HG03565 (cell line): ENCODE measurements around the gene ZDHHC22.
A peak's percentile ranks its signal among the peaks of the same experiment; 100 is the strongest.

ENCODE experiments used
- ATAC-seq: cut with Tn5 transposase; IDR thresholded peaks from one replicate; pipeline ENCODE4 v1.9.1; 2021; ENCODE audit warnings: mild to moderate bottlenecking, moderate library complexity; ENCODE audit not compliant: unreplicated experiment

ZDHHC22 gene

GRCh38 chr14:77106666-77107065, 34.9 kb downstream of the ZDHHC22 start:
- ATAC-seq = no peak

DNA sequence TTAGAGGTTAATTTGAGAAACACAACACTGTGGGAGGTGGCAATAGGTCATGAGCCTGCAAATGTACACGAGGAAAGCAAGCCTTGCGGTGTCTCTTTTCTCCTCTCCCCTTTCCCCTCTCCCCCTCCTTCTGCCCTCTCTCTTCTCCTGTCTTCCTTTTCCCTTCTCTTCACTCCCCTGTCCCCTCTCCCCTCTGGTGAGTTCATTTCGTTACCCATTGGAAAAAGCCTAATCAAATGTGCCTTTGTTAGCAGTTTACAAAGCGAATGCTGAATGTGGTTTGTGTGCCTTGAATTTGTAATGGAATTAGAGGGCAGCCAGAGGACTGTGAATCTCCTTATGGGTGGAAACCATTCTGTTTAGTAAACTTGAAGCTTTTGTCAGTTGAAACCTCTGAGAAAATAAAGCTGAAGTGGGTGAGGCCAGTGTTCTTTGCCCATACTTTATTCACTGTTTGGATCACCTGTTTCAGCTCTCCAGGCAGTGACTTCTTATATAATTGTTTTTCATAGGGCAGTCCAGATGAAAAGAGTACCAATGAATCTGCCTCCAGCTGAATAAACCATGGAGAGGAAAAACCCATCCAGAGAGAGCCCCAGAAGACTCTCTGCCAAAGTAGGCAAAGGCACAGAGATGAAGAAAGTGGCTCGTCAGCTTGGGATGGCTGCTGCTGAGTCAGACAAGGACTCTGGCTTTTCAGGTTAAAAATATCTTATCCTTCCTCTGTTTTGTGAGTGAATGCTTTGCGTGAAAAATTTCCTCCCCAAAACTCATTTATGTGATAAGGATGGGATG, 36.2 kb downstream of the ZDHHC22 start:
- ATAC-seq = no peak

GRCh38 chr14:77104393-77104792, 37.2 kb downstream of the ZDHHC22 start:
- ATAC-seq = no peak

DNA sequence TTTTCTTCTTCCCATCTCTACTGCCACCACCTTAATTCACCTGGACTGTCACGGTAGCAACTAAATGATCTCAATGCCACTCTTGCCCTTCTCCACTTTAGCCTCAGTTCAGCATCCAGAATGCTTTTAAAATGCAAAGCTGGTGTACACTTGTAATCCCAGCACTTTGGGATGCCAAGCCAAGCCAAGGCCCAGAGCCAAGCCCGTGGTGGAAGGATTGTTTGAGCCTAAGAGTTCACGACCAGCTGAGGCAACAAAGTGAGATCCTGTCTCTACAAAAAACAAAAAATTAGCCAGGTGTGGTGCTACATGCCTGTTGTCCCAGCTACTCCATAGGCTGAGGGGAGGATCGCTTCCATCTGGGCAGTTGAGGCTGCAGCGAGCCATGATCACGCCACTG, 37.6 kb downstream of the ZDHHC22 start:
- no peak for ATAC-seq

DNA sequence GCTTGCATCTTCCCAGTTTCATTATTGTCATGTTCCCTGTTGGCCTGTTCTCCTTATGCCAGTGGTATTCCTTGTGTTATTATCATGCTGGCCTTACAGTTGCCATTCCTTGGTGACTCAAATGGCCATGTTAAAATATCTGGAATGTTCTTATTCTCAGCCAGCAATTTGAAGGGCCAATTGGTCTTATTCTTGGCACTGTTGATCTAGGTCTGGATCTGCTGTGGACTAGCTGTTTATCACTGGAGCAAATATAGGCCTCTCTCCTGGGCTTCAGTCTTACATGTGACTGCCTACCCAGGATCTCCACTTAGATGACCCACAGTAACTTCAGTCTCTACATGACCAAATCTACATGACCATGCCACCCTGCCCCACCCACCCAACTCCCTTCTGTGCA, 38.1 kb downstream of the ZDHHC22 start:
- no peak for ATAC-seq

DNA sequence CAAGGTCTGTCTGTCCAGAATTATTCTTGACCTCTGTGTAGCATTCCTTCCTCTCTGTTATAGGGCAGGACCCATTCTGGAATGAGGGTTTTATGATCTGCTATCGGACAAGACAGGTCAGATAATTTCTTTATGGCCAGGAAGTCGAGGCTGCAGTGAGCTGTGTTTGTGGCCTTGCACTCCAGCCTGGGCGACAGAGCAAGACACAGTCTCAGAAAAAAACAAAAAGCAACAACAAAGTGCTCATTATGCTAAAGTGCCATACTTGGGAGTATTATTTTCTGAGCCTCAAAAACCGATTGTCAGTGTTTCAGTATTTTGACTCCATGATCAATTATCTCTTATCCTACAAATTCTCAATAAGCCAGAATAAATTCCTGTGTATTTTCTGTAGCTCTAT, 39.4 kb downstream of the ZDHHC22 start:
- ATAC-seq = no peak

DNA sequence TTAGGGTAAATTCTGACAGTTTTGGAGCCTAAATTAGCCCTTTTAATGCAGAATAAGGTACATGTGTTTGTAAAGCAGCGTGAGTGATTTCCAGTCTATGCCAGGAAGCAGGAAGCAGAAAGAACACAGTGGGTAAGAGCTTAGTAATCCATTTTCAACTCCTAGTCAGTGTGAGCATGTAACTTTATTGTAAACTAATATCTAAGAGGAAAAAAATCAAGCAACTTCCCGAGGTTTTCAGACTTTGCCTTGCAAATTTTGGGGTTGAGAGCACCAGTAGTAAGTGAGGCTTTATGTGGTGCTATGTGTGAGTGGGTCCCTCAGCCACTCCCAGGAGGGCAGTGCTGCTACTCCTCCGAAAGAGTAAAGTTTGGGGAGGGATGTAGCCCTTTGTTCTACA, 40.6 kb downstream of the ZDHHC22 start:
- ATAC-seq = no peak

GRCh38 chr14:77099425-77100167, 42.0 kb downstream of the ZDHHC22 start:
- ATAC-seq = no peak

DNA sequence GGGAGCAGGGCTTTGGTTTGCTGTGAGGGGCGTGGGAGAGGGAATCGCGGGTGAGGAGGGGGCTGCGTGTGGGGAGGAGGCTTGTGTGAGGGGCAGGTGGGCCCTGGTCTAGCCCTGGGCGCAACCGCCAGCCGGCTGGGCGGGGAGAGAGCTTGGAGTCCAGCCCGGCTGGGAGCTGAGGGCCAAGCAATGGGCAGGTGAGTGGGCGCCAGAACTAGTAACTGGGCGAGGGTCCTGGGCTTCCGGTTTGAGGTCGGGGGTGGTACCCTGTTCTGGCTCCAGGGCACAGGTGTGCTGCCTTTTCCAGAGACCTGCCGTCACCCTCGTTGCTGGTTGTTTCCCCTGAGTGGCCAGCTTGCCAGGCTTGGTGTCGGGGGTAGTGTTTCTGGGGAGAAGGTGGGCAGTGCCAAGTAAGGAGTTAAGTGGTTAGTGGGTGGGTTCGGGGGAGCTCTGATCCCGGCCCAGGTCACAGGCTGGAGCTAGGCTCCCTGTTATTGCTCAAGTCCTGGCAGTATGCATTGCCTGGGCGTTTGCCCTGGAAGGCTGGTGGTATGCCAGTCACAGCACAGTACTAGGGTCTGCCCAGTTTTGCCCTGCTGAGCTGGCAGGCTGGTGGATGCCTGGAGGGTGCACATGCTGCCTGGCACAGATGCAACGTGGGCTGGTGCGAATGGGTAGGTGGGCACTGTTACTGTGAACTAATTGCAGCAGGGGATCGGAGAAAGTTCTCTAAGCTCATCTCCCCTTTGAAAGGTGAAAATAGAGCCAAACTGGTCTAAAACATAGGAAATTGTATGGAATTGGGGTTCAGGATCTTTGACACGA, 42.9 kb downstream of the ZDHHC22 start:
- no peak for ATAC-seq

DNA sequence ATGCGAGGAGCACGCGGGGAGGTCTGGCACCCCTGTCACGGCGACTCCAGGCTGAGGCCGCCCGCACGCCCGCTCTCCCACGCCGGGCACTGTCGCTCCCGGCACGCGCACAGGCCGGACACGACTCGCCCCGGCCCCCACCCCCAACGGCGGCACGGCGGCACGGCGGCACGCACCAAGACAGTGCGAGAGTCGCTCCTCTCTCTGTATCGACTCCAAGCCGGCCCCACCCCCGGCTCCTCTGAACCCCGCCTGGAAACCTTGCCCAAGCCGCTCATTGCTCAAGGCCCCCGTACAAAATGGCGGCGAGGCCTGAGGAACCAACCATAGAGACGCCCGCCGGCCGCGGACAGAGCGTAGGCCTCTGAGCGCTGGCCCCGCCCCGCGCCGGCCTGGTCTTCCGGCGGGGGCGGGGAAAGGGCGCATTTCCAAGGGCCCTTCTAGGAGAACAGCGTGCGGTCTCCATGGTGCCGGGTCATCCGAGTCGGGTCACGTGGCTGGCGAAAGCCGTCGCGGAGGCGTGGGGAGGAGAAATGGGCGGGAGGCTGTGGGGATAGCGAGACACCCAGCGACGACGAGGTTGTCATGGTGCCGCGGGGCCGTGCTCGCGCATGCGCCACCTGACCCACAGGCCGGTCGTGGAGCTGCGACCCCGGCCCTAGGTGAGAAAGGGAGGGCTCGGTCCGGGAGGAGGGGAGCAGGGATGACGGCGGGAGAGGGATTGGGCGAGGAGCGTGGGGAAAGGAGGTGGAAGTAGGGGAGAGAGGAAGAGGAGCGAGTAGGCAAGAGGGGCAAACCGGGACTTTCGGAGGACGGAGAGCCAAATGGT, 43.7 kb downstream of the ZDHHC22 start, which contains the start of gene CIPC:
CIPC (plus strand) TSS at position 559 of the 829 bp plus-strand sequence. CDS start 7,451 bp downstream, outside the sequence.
- peak; percentile 80 for ATAC-seq

DNA sequence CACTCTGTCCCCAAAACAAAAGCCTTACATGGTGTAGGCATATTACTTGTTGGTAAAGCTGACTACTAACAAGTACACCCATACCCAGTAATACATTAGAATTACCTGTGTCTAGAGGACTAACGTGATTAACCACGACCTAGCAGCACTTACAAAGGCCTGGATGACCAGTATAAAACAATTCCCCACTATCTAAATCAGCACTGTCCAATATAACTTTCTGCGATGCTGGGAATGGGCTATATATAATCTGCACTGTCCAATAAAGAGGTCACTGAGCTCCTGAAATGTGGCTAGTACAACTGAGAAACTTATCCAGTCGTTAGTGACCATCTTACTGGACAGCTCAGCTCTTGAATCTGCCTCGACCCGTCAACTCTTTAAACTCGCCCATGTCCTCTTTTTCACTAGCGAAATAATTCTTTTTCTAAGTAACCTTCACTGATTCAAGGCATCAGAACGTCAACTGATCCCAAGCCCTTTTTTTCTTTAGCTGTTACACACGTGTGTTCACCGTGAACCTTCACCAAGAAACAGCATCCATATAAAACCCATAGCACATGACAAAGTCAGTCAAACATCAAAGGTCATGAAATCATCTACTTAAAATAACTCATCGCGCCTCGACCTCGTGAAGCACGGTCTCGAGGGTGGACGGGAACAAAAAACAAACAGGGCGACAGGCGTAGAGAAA, 44.4 kb downstream of the ZDHHC22 start:
- peak; percentile 7 for ATAC-seq

DNA sequence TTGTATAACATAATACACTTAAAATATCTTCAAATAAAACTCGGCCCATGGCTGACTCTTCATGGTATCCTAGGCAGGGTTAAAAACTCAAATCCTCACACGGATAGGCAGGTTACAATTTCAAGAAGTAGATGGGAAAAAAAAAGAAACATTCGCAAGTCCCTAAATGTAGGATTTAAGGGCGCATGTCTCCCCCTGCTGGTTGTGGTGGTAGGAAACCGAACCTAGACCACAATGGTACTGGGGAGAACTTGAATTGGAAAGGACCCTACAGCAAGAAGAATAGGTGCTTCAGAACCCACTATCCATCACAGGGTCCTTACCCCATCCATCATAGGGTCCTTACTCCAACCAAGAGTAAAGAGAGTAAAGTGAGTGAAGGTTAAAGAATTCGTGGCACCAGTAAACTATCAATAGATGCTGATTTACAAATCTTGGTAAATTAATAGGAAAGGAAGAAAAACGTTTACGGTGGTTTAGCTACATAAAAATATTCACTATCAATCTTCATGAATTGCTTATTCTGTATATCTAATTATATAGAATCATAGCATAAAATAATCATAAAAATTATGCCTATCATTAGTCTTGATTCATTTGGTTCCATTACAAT, 46.8 kb downstream of the ZDHHC22 start:
- no peak for ATAC-seq

DNA sequence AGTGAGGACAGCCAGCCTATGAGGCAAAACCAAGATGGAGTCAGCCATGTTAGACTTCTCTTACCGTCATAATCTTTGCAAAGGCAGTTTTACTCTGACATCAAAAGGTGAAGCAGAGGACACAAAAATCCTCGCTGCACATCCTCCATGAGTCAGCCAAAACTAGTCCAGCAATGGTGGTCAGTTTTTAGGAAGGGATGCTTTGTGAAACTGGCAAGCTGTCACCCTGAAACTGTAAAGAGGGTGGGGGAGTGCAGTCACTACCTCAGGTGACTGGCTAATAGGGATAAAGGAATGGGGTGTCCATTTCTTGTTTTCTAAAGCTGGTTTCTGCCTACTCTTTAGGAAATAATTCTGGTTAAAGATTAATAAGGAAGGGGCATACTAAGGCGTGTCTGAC, 48.9 kb downstream of the ZDHHC22 start:
- ATAC-seq = no peak

GRCh38 chr14:77091518-77091917, 50.1 kb downstream of the ZDHHC22 start:
- no peak for ATAC-seq

GRCh38 chr14:77088645-77089044, 52.9 kb downstream of the ZDHHC22 start:
- no peak for ATAC-seq

- no peak for ATAC-seq
These were observed 53.4 kb downstream of the ZDHHC22 start for GRCh38 chr14:77088219-77088618.

GRCh38 chr14:77087631-77088030, 54.0 kb downstream of the ZDHHC22 start:
- ATAC-seq = no peak

- no peak for ATAC-seq
These were observed 54.6 kb downstream of the ZDHHC22 start for GRCh38 chr14:77086951-77087350.

- ATAC-seq = peak; percentile 45
These were observed 55.4 kb downstream of the ZDHHC22 start for GRCh38 chr14:77086017-77086727.
